NCI-H1092 treated with DMSO at 0.1 percent for 48 hours (cell line): Measurements from ENCODE around the gene RGMA.

ENCODE experiments used
- DNase-seq: peaks from one replicate; lab custom pipeline; 2025; lab: John Stamatoyannopoulos, UW

Gene RGMA, protein sequence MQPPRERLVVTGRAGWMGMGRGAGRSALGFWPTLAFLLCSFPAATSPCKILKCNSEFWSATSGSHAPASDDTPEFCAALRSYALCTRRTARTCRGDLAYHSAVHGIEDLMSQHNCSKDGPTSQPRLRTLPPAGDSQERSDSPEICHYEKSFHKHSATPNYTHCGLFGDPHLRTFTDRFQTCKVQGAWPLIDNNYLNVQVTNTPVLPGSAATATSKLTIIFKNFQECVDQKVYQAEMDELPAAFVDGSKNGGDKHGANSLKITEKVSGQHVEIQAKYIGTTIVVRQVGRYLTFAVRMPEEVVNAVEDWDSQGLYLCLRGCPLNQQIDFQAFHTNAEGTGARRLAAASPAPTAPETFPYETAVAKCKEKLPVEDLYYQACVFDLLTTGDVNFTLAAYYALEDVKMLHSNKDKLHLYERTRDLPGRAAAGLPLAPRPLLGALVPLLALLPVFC

DNA sequence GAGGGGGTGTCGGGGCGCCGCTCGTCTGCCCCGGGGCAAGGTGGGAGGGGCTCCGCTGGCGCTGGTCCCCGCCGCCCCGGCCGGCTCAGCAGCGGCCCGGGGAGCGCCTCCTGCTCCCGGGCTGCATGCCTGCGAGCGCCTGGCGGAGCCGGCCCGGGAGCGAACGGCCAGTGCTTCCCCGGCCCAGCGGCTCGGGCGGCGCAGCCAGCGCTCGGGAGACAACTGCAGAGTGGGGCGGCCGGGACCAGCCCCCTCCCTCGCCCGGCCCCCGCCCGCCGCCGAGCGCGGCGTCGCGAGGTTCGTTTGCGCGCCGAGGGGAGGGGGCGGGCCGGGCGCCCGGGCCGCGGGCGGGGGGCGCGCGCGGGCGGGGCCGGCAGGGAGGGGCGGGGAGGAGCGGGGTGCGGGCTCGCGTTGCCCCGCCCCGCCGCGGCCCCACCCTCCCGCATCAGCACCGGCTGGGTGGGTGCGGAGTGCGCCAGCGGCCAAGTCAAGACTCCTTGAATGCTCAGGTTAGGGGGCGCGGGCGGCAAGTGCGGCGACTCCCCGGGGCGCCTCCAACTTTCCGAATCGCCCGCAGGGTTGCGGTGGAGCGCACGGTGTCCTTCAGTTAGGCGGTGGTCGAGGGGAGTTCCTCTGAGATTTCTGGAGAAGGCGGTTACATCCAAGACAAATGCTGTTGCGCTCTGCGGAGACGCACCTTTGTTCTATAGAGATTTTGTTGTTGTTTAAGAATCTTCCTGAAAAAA, at the start of gene RGMA:
RGMA (minus strand) TSS at position 231 of the 746 bp plus-strand sequence. CDS start 279 bp downstream, outside the sequence.
- peak; percentile 31 for DNase-seq

DNA sequence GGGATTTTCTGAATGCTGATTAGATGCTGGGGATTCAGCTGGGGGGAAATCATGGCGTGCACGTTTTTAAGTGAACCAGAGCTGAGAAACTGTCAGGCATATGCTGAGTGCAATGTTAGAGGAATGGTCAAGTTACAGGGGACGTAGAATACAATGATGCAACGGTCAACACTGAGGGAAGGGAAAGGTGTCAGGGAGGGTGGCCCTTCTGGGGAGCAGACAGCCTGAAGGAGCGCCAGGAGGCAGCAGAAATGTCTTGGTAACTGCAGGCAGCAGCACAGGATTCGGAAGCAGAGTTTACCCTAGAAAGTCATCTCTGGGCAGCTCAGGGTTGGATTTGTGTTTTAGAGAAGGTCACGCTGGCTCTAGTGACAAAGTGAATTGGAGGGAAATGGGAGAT, 47.6 kb upstream of the RGMA start:
- DNase-seq = no peak

DNA sequence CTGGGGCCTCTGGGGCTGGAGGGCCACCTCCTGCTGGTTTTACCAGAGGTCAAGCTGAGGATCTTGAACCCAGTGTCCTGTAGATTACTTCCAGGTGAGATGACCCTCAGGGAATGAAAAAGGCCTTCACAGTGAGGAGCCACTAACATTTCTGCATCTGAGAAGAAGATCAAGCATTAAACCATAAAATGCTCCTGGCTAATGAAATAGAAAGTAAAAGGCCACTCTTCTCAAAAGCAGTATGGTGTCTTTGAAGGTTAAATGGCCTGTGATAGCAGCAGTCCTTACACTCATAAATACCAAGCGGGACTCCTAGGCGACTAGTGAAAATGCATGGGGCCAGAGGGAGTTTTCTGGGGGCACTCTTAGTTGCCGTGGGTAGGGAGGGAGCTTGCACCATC, 47.0 kb upstream of the RGMA start:
- DNase-seq = no peak

DNA sequence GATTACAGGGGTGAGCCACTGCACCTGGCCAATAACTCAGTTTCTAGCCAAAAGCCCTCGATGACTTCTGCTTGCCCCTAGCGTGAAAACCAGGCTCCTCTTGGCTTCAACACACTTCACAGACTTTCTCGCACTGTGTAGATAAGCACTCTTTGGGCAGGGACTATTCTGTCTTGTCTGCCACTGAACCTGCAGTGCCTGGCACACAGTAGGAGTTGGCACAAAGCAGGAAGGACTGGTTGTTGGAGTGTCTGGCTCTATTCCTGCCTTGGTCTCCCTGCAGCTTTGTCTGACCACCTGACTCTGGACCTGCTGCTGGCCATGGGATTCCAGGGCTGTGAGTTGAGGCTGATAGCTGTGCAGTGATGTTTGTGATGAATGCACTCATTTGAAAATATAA, 46.4 kb upstream of the RGMA start:
- DNase-seq = no peak

DNA sequence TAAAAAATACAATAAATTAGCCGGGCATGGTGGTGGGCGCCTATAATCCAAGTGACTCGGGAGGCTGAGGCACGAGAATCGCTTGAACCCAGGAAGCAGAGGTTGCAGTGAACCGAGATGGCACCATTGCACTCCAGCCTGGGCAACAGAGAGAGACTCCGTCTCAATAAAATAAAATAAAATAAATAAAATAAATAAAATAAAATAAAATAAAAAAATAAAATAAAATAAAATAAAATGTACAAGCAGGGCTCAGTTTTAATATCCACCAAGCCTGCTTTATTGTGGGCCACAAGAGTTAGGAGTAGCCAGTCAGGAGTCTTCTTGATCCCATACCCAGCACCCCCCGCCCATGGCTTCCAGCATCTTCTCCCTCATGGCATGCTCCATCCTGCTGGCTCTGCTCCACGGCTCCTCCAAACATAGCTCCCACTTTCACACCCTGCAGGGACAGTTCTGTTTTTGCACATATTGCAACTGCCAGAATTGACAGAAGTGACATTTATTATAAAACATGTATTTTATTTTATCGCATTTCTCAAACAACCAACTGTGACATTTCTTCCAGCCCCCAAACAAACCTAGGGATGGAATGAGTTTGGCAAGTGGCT, 42.6 kb upstream of the RGMA start:
- DNase-seq = no peak

DNA sequence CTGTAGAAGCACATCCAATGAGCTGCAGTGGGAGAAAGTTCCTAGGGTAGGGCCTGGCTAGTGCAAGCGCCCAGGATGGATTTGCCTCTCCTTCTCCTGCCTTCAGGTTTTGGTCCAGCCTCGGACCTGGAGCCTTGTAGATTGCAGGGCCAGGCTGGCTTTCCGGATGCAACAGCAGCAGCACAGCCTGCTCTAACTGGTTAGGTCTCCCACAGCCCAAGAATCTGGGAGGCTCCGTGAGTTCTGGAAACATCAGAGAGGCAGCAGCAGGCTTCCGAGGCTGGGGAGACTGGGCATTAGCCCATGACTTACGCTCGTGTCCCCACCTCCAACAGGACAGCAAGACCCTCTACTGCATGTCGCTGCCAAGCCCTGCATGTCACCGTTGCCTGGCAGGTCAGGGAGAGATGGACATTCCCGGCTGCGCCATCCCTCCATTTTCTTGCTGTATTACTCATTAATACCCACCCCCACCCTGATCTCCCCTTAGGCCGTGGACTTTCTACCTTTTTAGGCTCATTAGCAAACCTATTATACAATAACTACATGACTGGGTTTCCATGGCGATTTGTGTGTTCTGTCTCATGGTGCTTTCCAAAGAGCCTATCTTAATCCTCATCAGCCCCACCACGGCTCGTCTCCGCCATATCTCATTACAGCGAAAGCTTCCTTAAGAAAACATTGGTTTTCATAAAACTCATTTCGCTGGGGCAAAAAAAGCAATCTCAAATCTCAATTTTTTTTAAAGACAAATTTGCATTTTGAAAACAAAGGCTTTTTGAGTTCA, 40.9 kb upstream of the RGMA start:
- DNase-seq = no peak

DNA sequence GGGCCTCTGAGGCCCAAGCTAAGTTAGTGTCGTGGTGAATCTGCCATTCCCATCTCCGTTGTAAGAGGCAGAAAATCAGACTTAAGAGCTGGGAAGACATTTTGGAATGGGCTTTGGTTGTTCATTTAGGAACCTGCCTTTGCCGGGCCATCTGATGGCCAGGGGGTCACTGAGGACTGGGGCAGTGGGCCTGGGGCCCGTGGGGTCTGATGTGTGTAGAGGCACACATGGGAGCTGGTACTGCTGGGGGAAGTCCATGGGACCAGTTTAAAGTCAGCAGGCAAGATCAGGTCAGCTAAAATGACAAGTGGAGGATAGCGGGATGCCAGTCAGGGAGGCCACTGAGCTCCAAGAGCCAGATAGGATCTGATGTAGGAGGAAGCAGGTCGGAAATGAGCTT, 38.3 kb upstream of the RGMA start:
- no peak for DNase-seq

DNA sequence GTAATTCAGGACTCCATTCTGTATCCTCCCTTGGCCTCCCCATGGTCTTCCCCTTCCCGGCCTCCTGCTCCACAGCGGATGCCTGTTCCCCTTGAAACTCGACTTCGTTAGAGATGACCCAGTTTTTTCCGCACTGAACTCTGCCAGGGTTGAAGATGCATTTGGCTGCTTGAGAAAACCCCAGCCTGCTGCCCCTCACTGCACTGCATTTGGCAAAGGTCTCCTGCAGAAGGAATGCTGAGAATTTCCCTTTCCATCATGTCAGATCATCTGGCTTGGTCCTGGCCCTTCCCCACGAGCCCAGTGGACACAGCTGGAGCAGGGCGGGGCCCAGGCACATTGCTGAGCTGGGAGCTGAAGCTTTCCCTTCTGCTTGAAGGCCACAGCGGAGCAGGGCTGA, 37.6 kb upstream of the RGMA start:
- no peak for DNase-seq

DNA sequence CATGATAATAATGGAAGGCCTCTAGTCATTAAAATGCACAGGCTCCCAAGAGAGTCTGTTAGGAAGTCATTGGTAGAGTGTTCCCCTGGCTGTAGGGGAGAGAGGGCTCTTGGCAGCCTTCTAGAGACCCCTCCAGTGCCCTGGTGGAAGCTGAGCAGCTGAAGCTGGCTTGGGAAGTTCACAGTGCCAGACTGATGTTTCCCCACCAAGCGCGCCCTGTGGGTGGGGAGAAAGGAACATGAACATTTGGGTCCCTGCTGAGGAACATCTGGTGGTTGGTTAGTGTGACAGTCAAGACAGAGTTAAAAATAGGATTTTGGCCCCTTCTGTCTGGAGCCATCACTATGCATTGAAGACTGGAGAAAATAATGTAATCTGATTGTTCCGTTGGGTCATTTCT, 37.1 kb upstream of the RGMA start:
- DNase-seq = no peak

DNA sequence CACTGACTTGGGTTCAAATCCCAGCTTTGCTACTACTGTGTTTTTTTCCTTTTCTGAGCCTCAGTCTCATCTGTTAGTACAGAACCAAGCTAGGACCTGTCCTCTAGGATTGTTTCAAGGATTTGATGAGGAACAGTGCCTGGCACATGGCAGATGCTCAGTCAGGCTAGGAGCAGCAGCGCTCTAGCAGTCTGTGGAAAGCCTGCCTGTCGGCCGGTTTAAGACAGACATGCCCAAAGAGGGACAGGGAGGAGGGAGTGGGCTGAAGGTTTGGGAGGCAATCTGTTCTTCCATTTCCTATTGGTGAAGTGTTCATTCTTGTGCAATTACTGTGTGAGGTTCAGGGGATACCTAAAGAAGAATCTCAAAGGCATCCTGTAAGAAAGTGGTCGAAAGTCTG, 35.1 kb upstream of the RGMA start:
- DNase-seq = no peak

DNA sequence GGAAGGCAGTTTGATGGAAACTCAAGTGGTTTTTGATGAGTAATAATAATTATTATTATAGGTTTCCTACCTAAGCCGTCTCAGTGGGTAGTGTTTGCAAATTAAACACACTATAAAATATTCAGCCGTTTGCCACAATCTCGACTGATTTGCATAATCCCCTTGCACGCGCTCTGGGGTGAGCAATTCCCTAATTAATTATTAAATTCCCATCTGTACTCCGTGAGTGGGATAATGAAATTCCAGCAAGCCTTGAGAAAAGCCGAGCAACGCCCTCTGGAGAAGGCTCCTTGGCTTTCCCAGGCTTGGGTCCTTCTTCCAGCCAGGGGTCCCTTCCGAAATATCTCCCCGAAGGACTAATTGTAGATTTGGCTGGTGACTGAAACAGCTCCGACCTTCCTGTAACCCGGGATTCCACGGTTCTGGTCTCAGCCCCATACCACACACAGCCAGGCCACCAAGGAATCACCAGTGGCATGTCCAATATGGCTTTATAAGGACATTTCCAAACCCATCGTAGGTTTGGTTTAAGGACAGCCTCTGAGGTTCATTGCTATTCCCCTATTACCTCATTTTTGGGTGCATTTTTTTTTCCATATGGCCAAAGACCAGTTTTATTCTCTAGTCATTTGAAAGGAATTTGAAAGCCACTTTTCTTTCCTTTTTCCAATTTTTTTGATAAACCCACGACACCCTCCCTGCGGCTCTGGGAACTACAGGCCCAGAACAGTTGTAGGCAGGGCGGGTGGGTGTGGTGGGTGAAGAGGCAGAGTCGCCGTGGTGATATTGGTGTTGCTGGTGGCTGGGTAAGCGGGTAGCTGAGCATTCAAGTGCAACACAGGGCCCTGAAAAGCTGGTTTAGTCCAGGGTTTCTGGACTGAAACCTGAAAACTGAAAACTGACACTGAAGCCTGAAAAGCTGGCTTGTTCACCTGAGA, 33.2 kb upstream of the RGMA start:
- DNase-seq = no peak

DNA sequence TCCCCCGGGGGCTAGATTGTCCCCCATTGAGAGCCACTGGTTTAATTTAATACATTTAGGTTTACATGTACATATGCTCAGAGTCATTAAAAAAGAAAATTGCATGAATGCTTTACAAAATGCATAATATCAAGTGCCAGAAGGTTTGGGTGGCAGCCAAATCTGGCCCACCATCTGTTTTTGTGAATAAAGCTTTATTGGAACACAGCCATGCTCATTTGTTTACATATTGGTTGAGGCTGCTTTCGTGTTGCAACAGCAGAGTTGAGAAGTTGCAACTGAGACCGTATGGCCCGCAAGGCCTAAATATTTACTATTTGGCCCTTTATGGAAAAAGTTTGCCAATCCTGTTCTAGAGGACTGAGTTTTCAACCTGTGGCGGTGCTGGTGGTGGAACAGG, 32.1 kb upstream of the RGMA start:
- peak; percentile 20 for DNase-seq

DNA sequence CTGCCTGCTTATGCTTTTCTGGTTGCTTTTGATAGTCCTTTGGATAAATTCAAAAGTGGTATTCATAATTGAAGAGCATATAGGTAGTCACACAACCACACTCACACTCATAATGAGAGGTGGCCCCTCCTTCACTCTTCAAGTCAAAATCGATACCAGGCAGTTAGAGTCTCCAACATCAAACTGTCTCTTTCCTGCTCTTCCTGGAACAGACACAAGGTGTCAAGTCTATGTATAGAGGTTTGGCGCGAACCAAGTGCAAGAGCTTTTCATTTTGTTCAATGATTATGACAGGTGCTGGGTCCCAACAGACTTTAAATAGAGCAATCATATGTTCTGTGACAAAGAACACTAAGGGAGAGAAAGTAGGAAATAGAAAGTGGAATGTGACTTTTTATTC, 29.9 kb upstream of the RGMA start:
- no peak for DNase-seq

DNA sequence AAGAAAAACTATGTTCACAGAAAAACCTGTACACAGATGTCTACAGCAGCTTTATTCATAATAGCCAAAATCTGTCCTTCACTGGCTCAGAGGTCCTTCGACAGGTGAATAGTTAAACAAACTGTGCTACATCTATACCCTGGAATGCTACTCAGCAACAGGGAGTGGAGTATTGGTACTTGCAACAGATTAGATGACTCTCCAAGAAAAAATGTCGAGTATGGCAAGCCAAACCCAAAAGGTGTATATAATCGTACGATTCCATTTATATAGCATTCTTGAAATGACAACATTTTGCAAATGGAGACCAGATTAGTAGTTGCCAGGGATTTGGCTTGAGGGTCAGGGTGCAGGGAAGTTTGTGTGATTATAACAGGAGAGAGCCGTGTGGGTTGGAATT, 22.4 kb upstream of the RGMA start:
- DNase-seq = no peak

DNA sequence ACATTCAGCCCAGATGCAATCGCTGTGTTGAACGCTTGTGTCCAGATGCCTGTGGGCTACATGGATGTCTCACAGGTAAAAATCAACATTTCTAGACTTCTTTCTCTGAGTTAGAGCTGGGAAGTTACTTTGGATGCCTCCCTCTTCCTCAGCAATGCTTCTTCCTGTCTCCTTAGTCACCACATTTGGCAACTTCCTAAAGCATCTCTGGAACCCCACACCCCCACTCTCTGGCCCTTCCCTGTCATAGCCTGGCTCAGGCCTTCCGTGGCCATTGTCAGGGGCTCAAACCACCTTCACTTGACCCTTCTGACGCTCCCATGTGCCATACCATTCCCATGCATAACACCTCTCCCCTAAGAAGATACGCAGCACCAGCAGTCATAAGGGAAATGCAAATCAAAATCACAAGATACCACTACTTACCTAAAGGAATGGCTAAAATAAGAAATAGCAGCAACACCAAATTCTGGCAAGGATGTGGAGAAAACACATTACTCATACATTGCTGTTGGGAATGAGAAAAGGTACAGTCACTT, 21.6 kb upstream of the RGMA start:
- DNase-seq = no peak

DNA sequence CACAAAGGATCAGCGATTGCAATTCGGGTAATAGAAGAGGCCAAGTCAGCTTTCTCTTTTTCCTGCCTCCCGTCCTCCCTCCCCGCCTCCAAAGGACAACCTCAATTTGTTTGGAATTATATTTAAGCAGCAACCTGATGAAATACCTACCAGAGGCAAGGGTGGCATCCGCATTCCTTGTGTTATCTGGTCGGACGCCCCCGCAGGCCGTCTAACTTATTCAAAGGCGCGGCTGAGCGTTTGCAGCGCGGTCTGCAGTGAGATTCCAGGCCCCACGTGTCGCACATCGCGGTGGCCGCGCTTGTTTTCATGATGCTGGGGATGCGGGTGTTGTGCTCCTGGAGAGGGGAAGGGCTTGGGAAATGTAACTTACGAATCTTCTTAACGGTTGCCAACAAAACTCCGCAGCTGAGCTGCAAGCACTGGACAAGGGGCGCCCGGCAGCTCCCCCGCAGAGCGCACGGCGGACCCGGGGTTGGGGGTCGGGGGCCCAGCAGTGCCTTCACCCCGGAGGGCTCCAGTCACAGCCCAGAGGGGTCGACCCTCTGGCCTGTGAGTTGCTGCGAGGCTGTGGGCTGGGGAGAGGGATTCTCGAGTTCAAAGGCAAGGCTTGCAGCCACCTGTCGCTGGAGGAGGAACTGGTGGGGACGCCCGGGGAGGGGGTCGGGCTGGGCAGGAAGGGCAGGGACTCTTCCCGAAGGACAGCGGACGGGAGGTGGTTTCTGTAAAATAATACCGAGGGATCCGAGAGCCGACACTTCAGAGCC, 20.5 kb upstream of the RGMA start:
- no peak for DNase-seq

DNA sequence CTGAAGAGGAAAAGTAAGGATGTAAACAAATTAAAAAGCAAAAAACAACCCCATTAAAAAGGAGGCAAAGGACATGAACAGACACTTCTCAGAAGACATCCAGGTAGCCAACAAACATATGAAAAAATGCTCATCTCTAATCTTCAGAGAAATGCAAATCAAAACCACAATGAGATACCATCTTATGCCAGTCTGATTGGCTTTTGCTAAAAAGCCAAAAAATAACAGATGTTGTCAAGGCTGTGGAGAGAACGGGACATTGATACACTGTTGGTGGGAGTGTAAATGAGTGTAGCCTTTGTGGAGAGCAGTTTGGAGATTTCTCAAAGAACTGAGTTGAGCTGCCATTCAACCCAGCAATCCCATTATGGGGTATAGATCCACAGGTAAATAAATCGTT, 18.6 kb upstream of the RGMA start:
- no peak for DNase-seq

DNA sequence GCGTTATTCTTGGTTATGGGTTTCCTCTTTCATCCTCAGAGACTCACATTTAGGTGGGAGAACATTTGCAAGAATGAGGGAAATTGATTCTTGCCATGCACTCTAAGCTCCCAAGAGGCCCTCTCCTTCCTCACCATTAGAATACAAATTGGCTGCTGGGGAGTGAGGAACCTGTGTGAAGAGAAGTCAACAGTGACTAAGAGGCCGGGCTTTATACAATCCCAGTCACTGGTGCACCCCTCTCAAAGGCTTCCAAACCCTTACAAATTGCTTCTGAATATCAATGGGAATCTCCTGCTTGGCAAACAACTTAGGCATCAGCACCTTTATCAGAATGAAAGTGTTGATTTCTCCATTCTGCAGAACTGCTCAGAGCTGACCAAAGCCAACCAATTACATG, 16.5 kb upstream of the RGMA start:
- no peak for DNase-seq

DNA sequence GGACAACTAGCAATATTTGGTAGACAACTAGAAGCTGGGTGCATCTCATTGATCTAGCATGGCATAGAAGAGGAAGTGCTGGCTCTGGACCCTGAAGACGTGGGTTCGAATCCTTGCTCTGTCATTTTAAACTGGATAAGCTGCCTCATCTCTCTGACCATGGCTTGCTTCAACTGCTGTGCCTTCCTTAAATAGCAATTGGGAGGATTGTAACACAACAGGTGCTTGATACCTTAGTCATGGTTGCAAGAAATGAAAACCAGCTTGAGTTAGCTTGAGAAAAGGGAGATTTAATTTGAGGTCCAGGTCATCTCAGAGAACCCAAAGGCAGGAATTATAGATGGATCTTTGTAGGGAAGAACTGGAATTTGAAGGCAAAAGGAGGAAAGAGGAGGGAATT, 14.8 kb upstream of the RGMA start:
- DNase-seq = no peak

DNA sequence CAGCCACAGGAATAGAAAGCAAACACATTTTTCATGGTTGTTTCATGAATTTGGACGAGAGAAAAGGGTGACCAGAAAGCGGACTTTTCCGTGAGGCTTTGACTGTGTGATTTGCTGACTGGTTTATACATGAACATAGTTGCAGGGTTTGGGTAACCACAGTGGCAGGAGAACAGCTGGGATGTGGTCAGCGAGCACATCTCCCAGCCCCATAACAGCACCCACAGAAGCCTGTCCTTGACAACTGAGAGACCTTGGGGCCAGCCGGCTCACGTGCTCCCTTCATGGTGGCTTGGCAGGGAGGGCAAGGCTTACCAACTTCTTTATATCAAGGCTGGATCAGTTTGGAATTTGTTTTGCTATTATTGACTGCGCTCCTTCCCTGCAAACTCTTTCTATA, 13.2 kb upstream of the RGMA start:
- DNase-seq = no peak
